ENCODE data around the gene ENOX1.

ENOX1 gene

DNA sequence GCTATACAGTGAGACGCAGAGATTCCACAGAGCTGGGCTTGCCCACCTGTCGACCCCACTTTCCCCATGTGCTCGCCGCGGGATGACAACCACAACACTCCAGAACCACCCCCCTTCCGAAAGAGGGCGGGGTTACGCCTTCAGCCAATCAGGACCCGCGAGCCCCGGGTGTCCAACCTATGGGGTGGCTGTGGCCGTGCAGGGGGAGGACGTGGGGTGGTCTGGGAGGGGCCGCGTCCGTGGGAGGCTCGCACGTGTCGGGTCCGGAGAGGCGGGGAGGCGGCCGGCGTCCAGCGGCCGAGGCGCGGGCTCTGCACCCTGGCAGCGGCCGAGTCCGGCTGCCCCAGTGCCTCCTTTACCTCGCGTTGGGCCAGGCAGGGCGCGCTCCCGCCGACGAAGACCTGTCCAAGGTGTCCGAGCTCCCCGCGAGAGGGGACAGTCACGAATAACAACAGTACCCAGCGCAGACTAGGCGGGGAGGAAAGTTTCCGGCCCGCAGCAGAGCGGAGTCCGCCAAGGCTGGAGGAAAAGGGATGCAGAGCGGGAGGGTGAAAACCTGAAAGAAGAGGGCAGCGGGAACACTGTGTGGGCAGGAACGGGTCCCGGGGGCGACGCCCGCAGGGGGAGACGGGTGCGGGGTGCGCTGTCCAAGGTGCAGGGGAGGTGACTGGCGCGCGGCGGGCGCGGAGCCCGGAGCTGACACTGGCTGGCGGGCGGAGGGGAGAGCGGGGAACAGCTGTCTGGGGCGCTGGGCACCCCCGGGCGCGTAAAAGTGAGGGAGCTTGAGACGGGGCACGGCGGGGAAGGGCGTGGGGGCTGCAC is 911 bp downstream of the ENOX1 start:
- peak overlapping the region; percentile 65 for H3K4me3 ChIP-seq (ENCODE audit: low read depth, low read length)
- TF ChIP-seq, protein P1, sequence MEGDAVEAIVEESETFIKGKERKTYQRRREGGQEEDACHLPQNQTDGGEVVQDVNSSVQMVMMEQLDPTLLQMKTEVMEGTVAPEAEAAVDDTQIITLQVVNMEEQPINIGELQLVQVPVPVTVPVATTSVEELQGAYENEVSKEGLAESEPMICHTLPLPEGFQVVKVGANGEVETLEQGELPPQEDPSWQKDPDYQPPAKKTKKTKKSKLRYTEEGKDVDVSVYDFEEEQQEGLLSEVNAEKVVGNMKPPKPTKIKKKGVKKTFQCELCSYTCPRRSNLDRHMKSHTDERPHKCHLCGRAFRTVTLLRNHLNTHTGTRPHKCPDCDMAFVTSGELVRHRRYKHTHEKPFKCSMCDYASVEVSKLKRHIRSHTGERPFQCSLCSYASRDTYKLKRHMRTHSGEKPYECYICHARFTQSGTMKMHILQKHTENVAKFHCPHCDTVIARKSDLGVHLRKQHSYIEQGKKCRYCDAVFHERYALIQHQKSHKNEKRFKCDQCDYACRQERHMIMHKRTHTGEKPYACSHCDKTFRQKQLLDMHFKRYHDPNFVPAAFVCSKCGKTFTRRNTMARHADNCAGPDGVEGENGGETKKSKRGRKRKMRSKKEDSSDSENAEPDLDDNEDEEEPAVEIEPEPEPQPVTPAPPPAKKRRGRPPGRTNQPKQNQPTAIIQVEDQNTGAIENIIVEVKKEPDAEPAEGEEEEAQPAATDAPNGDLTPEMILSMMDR (IDR thresholded peaks at IDR 0.05; ENCODE audit: low read depth, low read length), result no peak

DNA sequence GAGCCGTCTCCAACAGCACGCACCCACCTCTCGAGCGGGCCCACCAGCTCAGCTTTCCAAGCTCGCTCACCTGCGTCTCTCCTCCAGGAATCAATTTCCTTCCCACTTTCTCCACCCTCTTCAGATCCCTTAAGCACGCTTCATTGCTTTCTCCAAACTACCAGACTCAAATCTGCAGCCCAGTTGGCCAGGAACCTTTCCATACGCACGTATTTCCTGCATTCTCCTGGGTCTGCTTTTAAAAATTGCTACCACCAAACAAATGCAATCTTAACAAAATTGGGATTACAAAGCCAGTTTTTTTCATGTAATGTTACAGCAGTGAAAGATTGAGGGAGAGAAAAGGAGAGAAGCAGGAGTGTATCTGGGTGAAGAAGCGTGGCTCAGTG is 1.5 kb downstream of the ENOX1 start:
- H3K4me3 ChIP-seq (ENCODE audit: low read depth, low read length), result peak overlapping the region; percentile 65
- TF ChIP-seq, protein P1 (IDR thresholded peaks at IDR 0.05; ENCODE audit: low read depth, low read length), result no peak

DNA sequence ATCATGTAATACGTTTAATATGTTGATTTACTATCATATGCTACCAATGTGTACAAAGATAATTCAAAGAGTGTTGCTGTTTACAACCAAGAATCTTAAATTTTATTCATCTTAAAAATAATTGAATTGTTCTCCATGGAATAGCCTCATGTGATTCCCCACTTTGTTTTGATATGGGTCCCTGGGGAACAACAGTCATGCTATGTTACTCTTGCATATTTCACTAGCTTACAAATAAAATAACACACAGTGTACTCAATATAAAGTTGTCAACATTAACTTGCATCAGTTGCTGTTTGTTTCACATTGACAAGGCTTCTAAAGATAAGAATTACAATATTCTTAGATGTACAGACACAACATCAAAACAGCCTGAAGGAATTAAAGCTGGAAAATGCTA is 2.3 kb downstream of the ENOX1 start:
- TF ChIP-seq, protein P1 (IDR thresholded peaks at IDR 0.05; ENCODE audit: low read depth, low read length), result no peak

DNA sequence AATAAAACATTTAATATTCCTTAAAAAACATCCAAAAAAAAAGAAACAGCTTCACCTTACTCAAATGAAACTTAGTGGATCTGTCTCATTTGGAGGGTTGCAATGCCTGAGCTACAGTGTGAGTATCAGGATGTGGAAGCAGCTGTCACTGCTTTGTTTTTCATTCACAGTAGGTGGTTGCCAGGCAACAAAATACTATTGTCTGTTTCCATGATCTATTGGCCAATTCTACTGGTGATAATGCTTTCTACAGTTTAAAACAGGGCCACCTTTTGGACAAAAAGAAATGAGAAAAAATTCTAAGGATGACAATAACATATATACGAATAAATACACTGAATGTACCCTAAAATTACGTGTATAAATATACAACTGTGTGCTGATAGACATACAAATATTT is 3.0 kb downstream of the ENOX1 start:
- TF ChIP-seq, protein P1 (IDR thresholded peaks at IDR 0.05; ENCODE audit: low read depth, low read length), result no peak
- no peak overlapping the region for H3K4me3 ChIP-seq (ENCODE audit: low read depth, low read length)

More for the DNA sequence above, 2.3 kb downstream of the ENOX1 start:
- H3K4me3 ChIP-seq (ENCODE audit: low read depth, low read length), result no peak overlapping the region

DNA sequence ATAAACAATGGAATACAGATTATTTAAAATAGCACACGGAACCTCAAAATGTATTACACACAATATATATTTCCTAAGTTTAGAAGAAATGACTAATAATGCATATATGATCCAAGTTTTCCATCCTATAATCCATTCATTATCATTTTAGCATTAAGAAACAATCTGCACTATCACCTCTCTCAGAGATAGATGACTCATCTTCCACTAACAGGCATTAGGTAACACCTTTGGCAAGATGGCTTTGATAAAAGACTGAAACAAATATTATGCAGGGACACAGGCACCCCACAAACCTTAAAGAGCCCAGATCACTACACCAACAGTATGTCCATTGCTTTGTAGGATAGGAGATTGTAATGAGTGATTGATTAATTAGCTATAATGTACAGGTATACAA is 4.1 kb downstream of the ENOX1 start:
- TF ChIP-seq, protein P1 (IDR thresholded peaks at IDR 0.05; ENCODE audit: low read depth, low read length), result no peak
- H3K4me3 ChIP-seq (ENCODE audit: low read depth, low read length), result no peak overlapping the region

DNA sequence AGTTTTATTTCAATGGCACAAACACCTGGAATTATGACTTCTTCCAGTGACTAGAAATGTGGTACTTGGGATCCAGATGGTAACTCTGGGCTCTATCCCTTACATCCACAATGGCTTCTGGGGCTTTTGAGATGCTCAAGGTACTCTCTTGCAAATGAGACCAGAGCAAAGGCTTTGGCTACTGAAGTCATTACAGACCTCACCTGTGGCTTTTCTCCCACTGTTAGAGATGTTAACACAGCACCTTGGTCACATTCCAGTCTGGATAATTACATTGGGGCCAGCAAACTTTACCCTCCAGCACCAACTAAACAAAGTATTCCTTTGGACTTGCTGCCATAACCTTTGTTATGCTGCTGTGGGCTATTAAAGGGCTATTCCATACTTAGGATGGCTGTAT is 6.1 kb downstream of the ENOX1 start:
- TF ChIP-seq, protein P1 (IDR thresholded peaks at IDR 0.05; ENCODE audit: low read depth, low read length), result no peak

DNA sequence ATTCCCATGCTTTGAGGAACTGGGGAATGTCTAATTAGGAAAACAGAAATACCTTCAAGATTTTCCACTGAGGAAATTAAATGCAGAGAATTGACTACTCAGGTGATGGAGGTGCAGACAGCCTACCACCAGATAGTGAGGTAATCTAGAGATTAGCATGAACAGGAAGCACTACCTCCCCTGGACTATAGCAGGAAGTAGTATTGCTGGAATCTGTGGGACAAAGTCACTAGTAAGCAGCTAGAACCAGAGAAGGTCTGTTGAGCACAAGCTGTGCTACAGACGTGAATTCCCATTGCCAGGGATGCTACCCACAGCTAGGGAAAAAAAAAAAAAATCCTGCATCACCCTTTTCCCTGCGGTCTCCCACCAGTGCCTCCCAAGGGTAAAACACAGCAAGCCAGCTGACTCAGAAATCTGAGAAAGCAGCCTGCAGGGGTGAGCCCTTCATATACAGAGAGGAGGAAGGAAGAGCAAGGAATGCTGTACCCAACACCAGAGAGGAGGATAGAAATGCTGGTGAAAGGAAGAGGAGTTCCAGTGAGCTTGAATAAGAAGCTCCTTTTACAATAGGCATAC is 10.2 kb downstream of the ENOX1 start:
- TF ChIP-seq, protein P1 (IDR thresholded peaks at IDR 0.05; ENCODE audit: low read depth, low read length), result no peak
- H3K4me3 ChIP-seq (ENCODE audit: low read depth, low read length), result no peak overlapping the region

More for the DNA sequence above, 6.1 kb downstream of the ENOX1 start:
- H3K4me3 ChIP-seq (ENCODE audit: low read depth, low read length), result no peak overlapping the region
